Activated CD8-positive, alpha-beta memory T cell treated with anti-CD3 and anti-CD28 coated beads, Interleukin-2, amount 50 U/mL, for 4 hours (primary cell): ENCODE results near the gene WDR86.

Experiments
- DNase-seq: peaks from one replicate; pipeline ENCODE4 v3.0.0-alpha.2; 2020

The WDR86 gene

DNA sequence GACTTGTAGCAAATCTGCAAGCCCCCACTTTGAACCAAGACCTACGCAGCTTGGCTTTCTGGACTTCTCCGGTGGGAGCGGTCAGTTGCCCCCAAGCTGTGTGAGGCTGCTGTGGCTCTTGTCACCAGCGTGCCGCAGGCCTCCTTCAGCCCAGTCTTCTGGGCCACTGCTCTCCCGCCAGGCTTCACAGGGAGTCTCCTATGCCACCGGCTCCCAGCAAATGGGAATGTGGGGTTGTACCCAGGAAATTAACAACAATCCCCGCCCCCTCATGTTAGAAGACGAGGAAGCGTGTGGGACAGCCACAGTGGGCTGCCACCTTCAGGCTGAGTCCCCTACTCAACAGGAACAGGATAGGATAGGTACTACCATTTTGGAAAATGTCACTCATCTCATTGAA is 4.2 kb downstream of the WDR86 start:
- DNase-seq, result no peak

DNA sequence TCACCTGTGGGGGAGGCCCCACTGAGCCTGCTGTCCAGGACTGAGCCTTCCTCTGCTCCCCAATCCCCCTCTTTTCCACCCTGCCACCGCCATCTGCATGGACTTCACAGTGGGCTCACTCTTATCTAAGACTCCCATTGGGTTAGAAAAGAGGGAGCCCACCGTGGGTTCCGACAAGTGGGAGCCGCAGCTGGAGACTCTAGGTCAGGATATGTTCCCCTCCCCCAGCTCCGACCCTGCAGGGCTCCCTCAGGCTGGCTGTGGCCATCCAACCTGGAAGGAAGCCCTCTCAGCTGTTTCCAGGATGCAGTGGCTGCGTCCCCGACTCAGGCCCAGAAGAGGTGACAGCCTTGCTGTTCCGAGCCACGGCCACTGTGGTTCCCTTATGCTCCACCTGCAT is 4.8 kb downstream of the WDR86 start:
- DNase-seq, result no peak

- no peak for DNase-seq
Measured at GRCh38 chr7:151404216-151405011, 5.4 kb downstream of the WDR86 start.

- DNase-seq, result no peak
Measured at GRCh38 chr7:151403764-151404163, 6.1 kb downstream of the WDR86 start.

DNA sequence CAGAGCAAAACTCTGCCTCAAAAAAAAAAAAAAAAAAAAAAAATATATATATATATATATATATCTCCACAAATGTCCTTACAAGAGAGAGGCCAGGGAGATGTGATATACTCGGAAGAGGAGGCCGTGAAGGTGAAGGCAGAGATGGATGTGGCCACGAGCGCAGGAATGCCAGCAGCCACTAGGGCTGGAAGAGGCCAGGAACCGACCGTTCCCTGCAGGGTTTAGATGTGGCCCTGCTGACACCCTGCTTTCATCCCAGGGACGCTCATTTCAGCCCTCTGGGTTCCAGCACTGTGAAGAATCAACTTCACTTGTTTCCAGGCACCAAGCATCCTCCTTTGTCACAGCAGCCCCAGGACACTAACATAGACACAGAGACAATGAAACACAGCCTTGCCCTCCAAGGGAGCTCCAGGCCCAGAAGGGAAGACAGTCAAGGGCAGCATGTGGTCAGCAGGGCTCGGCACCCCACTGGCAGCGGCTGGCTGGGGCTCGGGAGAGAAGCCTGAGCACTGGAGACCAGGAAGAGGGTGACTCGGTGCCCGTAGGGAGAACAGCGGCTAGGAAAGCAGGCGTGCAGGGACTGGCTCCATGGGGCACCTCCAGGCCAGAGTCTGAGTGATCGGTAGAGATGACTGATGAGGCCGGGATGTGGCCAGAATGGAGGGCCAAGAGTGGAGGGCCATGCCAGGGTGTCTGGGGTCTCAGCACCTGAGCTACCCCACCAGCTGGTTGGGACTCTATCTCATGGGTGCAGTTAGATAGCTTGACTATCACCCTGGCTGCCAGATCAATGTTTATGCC is 7.6 kb downstream of the WDR86 start:
- no peak for DNase-seq

- no peak for DNase-seq
Measured at GRCh38 chr7:151400626-151401315, 9.1 kb downstream of the WDR86 start.

DNA sequence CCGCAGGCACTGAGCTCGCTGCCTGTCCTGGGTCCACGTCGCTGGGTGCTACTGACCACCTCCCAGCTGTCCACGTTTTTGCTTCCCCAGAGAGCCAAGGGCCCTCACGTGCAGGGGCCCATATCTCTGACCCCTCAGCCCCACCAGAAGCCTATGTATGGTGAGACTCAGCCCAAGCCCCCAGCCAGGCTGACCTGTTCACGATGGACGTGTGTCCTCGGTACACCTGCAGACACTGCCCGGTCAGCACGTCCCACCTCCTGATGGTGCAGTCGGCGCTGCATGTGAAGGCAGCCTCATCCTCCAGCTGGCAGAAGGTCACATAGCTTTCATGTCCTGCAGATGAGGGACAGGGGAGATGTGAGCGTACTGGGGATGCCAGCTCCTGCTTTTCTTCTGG is 9.9 kb downstream of the WDR86 start:
- DNase-seq, result no peak

GRCh38 chr7:151399305-151399601 is 10.6 kb downstream of the WDR86 start:
- no peak for DNase-seq

- DNase-seq, result no peak
Measured at GRCh38 chr7:151398446-151399304, 11.2 kb downstream of the WDR86 start.

DNA sequence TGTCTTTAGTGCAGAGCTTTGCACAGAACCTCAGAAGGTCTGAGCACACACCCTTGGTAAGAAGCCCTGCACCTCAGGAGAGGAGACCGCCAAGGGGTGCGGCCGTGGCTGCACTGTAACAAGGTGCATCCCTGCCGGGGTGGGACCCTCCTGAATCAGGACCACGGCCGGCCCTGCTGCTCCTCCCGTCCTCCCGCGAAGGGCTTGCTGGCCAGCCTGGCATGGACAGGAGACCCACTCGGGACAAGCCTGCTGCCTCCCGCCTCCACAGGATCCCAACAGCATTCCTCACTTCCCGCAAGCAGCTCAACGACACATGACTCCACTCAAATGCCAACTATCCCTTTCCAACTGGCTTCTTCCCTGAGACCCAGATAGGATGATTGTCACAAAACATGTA is 12.8 kb downstream of the WDR86 start:
- DNase-seq, result no peak

DNA sequence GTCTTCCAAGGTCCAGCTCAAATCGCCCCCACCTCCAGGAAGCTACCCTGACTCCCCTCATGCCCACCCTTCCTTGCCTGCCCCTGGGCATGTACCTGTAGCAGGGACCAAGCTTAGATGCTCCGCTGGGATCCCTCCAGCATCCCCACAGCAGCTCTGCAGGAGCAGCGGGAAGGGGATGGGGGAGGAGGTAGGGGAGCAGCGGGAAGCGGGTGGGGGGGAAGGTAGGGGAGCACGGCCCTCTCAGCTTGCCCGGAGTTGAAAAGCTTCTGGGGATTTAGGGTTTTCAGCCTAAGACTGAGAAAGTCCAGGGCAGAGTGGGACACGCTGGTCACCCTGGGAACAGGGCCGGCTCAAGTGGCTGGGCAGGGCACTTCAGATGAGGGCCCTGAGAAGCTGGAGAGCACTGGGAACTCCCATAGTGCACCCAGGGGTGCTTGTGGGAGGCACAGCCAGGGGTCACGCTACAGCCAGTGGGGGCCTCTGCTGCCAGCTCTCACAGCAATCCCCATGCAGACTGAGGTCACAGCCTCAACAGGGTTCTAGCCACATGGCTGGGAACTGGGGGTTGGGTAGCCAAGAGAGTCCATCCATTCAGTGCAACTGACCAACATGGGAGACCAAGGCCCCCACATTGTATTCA is 13.4 kb downstream of the WDR86 start:
- no peak for DNase-seq

DNA sequence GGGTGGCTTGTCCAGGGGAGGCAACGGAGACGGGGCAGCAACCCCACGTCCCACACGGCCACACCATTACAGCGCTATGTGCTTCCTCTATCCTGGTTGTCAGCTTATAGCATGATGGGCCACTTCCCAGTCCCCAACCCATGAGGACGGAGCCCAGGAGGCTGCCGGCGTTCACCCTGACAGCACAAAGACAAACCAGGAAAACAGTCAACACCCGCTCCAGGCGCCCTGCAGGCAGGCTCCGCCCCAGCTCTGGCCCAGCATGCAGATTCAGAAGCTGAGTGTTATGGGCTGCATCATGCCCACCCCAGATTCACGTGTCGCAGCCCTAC is 14.8 kb downstream of the WDR86 start:
- no peak for DNase-seq

GRCh38 chr7:151394076-151395035 is 15.5 kb downstream of the WDR86 start:
- no peak for DNase-seq

DNA sequence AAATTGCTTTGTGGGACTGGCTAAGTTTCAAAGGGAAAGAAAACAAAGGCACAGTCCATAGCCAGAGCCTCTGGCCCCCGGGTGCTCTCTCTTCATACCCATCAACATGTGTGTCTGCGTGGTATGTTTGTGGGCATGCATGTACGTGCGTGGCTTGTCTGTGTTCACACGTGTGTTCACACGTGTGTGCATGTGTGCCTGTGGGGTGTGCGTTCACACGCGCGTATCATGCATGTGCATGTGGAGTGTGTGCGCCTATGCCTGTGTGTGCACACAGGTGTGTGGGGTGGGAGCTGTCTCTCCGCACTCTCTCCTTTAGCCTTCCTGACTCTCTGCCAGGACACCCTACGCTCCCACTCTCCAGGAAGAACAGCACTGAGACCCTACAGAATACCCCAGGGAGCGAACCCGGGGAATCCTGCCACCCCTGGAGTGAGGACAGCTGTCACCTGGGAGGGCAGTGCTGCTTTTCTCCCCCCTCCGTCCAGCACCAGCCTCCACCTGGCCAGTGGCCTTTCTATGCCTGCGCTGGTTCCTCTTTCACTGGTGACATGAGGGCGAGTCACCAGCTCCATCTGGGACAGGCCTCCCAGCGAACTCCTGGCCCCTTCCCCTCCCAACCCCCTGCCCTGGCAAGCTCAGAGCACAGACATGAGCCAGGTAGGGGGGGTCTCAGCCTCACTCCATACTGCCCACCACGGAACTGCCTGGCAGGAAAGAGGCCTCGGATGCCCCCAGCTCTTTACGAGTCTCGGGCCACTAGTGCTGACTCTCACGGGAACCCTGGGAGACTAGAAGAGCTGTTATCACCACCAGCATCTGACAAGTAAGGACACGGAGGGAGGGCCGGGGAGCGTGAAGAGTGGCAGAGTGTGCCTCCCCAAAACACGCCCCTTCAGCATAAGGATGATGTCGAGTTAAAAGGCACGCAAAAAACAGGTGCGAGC is 16.5 kb downstream of the WDR86 start:
- DNase-seq, result no peak

DNA sequence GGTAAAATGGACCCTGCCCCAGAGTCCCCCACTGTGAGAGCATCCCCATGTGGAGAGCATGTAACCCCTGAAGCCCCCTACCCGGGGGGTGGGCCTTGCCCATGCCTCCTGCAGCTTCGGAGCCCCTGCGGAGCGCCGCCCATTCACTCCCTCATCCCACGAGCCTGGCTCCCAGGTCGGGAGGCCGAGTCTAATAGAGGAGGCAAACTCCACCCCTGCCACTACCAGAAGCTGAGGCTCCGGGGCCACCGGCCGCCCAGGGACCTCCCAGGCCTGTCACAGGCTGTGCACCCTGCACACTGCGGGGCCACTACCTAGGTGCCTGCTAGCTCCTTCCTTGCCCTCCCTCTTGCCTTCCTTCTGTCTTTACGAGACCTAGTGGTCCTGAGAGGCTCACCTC is 17.4 kb downstream of the WDR86 start:
- DNase-seq, result no peak

DNA sequence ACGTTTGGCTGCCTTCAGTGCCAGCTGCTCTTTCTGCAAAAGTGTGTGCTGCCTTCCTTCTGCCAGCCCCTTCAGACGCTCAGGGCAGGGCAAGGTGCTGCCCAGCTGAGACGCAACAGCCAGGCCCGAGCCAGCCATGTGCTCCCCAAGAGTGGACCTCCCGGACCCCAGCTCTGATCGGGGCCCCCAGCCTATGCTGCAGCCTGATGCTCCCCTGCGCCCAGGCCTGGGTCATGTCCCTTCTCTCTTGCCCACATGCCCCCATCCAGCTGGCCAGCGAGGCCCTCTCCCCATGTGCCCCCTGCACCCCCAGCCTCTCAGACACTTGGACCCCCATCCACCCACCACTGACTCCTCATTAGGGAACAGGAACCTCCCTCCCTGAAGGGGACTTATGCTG is 17.8 kb downstream of the WDR86 start:
- DNase-seq, result no peak

DNA sequence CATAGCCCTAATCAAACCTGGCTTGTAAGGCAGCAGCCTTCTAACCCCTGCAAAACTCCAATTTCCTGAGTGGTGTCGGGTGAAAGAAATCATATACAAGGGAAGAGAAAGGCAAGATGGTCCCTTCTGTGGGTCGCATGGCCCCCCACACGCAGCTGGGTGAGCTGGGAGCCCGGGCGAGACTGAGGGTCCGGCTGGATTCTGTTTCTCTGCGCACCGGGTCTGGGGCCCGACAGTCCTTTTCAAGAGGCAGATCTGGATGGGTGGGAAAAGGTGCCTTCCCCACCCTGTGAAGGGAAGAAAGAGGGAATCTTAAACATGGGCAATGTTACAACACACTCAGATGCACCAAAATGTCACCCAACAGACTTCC is 18.5 kb downstream of the WDR86 start:
- DNase-seq, result no peak

- no peak for DNase-seq
Measured at GRCh38 chr7:151390598-151391357, 19.1 kb downstream of the WDR86 start.
